ENCODE data around the gene CASK. TPM values are rescaled to one million over a fixed set of nuclear protein-coding genes. Genes with fewer than 3 reads are reported as not detected.
"Not testable (repeated sequence)": the region's sequence is repeated elsewhere in the genome, so short reads cannot be mapped to it uniquely, and the experiment has no call there.

The CASK gene
- total RNA-seq, 1 donor = 65.6 TPM

- no peak for DNase-seq (ENCODE audit: low read depth)
- TF ChIP-seq, protein P1, sequence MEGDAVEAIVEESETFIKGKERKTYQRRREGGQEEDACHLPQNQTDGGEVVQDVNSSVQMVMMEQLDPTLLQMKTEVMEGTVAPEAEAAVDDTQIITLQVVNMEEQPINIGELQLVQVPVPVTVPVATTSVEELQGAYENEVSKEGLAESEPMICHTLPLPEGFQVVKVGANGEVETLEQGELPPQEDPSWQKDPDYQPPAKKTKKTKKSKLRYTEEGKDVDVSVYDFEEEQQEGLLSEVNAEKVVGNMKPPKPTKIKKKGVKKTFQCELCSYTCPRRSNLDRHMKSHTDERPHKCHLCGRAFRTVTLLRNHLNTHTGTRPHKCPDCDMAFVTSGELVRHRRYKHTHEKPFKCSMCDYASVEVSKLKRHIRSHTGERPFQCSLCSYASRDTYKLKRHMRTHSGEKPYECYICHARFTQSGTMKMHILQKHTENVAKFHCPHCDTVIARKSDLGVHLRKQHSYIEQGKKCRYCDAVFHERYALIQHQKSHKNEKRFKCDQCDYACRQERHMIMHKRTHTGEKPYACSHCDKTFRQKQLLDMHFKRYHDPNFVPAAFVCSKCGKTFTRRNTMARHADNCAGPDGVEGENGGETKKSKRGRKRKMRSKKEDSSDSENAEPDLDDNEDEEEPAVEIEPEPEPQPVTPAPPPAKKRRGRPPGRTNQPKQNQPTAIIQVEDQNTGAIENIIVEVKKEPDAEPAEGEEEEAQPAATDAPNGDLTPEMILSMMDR (IDR thresholded peaks at IDR 0.05; ENCODE audit: insufficient read depth, low read depth, low read length) = no peak
- H3K4me3 ChIP-seq (ENCODE audit: low read depth, low read length) = no peak overlapping the region
Measured at GRCh38 chrX:41616935-41617334, 306.4 kb downstream of the CASK start.

GRCh38 chrX:41616255-41616654 is 307.1 kb downstream of the CASK start:
- TF ChIP-seq, protein P1 (IDR thresholded peaks at IDR 0.05; ENCODE audit: insufficient read depth, low read depth, low read length) = no peak
- no peak overlapping the region for H3K4me3 ChIP-seq (ENCODE audit: low read depth, low read length)
- no peak for DNase-seq (ENCODE audit: low read depth)

- no peak for DNase-seq (ENCODE audit: low read depth)
- no peak overlapping the region for H3K4me3 ChIP-seq (ENCODE audit: low read depth, low read length)
- TF ChIP-seq, protein P1 (IDR thresholded peaks at IDR 0.05; ENCODE audit: insufficient read depth, low read depth, low read length) = no peak
Measured at GRCh38 chrX:41608244-41608643, 315.1 kb downstream of the CASK start.

- DNase-seq (ENCODE audit: low read depth) = no peak
- H3K4me3 ChIP-seq (ENCODE audit: low read depth, low read length) = no peak overlapping the region
- TF ChIP-seq, protein P1 (IDR thresholded peaks at IDR 0.05; ENCODE audit: insufficient read depth, low read depth, low read length) = no peak
Measured at GRCh38 chrX:41607264-41607832, 316.0 kb downstream of the CASK start.

GRCh38 chrX:41606057-41606456 is 317.3 kb downstream of the CASK start:
- not testable (repeated sequence) for H3K4me3 ChIP-seq (ENCODE audit: low read depth, low read length); DNase-seq (ENCODE audit: low read depth)

DNA sequence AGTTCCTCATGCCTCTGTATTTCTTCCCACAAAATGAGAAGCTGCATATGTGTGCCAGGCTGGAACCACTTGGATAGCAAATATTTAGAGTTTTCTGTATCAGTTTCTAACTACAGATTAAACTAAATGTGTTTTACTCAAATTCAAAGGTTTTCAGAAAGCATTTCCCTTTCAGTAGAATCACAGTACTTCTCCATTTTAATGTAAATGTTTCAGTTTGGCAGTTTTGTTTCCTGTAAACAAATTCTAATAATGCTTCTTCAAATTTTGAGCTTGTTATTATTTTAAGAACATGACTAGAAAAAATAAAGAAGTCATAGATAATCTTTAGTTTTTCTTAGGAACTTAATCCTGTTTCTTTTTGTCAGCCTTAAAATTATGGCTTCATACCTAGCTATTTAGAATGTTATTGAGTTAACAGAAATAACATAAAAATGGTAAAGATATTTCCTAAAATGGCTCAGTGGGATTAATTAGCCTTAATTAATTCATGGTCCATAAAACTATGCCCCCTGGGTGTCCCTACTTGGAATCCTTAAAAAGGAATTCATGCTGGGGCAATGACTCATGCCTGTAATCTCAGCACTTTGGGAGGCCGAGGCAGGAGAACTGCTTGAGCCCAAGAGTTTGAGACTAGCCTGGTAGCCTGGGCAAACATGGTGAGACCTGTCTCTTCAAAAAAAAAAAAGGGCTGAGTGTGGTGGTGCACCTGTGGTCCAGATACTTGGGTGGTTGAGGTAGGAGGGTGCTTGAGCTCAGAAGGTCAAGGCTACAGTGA is 318.4 kb downstream of the CASK start:
- no peak for DNase-seq (ENCODE audit: low read depth)
- H3K4me3 ChIP-seq (ENCODE audit: low read depth, low read length) = no peak overlapping the region
- TF ChIP-seq, protein P1 (IDR thresholded peaks at IDR 0.05; ENCODE audit: insufficient read depth, low read depth, low read length) = no peak

DNA sequence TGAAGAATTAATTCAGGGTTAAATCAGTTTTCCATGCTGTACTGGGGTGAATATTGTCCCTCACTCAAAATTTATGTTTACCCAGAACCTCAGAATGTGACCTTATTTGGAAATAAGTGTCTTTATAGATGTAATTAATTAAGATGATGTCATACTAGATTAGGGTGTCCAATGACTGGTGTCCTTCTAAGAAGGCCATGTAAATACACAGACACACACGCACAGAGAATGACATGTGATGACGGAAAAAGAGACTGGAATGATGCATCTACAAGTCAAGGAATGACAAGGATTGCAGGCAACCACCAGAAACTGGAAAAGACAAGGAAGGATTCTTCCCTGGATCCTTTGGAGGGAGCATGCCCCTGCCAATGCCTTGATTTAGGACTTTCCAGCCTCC is 319.2 kb downstream of the CASK start:
- TF ChIP-seq, protein P1 (IDR thresholded peaks at IDR 0.05; ENCODE audit: insufficient read depth, low read depth, low read length) = no peak
- H3K4me3 ChIP-seq (ENCODE audit: low read depth, low read length) = no peak overlapping the region
- no peak for DNase-seq (ENCODE audit: low read depth)

Data from fibroblast of villous mesenchyme (primary cell).